Sciatic nerve (tissue), 2 donors: ENCODE results near the gene COMMD1. TPM values are rescaled to one million over a fixed set of nuclear protein-coding genes. Genes with fewer than 3 reads are reported as not detected.

Experiments used
- ATAC-seq: fragments of 200-7000 bp; cut with Tn5 transposase; one replicate; pipeline ENCODE4 v1.9.1; 2020; ENCODE audit warnings: mild to moderate bottlenecking, moderate library complexity
- DNase-seq: peaks from one replicate; pipeline ENCODE4 v3.0.0-alpha.2; 2020; ENCODE audit warnings: low spot score
- intact Hi-C: fragments of 100-400 bp; cut with DNase I; formaldehyde crosslinking; loops from one replicate; pipeline ENCODE4 v1.14.2; 2022
- total RNA-seq: library from RNA; stranded (reverse); fragmentation: NEBNext Ultra II Directional; extraction: Animal tissue kit (Norgen Biotek cat#: 25700); gene quantifications from one replicate; pipeline ENCODE4 v1.2.1, GENCODE V29; 2021
- donor health status: DM: no; HTN: no; CAD: no.
- donor health status: DM: no; HTN: no; CAD: no.

Gene COMMD1
- total RNA-seq, 1 donor from 2014 or later: 30.1 TPM

GRCh38 chr2:61959381-61960293, 54.2 kb downstream of the COMMD1 start:
- ATAC-seq (no peak), DNase-seq (no peak)
- intact Hi-C loops: no loop called here

- DNase-seq: no peak
- no peak for ATAC-seq
- intact Hi-C loops: no loop called here
These were observed 55.9 kb downstream of the COMMD1 start for GRCh38 chr2:61961231-61961901.

- intact Hi-C loops: no loop called here
- ATAC-seq: peak; percentile 42
- DNase-seq: no peak
These were observed 56.9 kb downstream of the COMMD1 start for GRCh38 chr2:61962095-61962984.

GRCh38 chr2:61966087-61966727, 60.7 kb downstream of the COMMD1 start:
- no peak for ATAC-seq

GRCh38 chr2:61967262-61967661, 61.8 kb downstream of the COMMD1 start:
- no peak for DNase-seq
- ATAC-seq: no peak
- intact Hi-C loops: no loop called here

More at GRCh38 chr2:61966087-61966727, 60.7 kb downstream of the COMMD1 start:
- intact Hi-C loops: no loop called here
- DNase-seq: no peak

- DNase-seq: no peak
- intact Hi-C loops: no loop called here
- no peak for ATAC-seq
These were observed 63.9 kb downstream of the COMMD1 start for GRCh38 chr2:61969376-61969775.

- ATAC-seq: no peak
- intact Hi-C loops: no loop called here
- DNase-seq: no peak
These were observed 65.5 kb downstream of the COMMD1 start for GRCh38 chr2:61970807-61971556.

GRCh38 chr2:61978522-61978921, 73.0 kb downstream of the COMMD1 start:
- intact Hi-C loops: no loop called here
- ATAC-seq: peak; percentile 62
- DNase-seq: no peak

GRCh38 chr2:61980758-61981157, 75.3 kb downstream of the COMMD1 start:
- intact Hi-C loops: no loop called here
- ATAC-seq (no peak), DNase-seq (no peak)

- intact Hi-C loops: no loop called here
- DNase-seq (no peak), ATAC-seq (no peak)
These were observed 79.2 kb downstream of the COMMD1 start for GRCh38 chr2:61984682-61985081.

- ATAC-seq: no peak
- no peak for DNase-seq
- intact Hi-C loops: no loop called here
These were observed 83.2 kb downstream of the COMMD1 start for GRCh38 chr2:61988462-61989366.

GRCh38 chr2:61993422-61994024, 88.0 kb downstream of the COMMD1 start:
- intact Hi-C loops: no loop called here
- no peak for DNase-seq
- ATAC-seq: peak; percentile 83

GRCh38 chr2:61994531-61994930, 89.1 kb downstream of the COMMD1 start:
- intact Hi-C loops: no loop called here
- no peak for ATAC-seq
- no peak for DNase-seq

GRCh38 chr2:61995065-61995464, 89.6 kb downstream of the COMMD1 start:
- intact Hi-C loops: no loop called here
- DNase-seq (no peak), ATAC-seq (no peak)

GRCh38 chr2:61995515-61995914, 90.0 kb downstream of the COMMD1 start:
- DNase-seq (no peak), ATAC-seq (no peak)
- intact Hi-C loops: no loop called here

- no peak for DNase-seq
- intact Hi-C loops: no loop called here
- no peak for ATAC-seq
These were observed 93.0 kb downstream of the COMMD1 start for GRCh38 chr2:61998426-61998825.

- ATAC-seq: no peak
- intact Hi-C loops: no loop called here
- no peak for DNase-seq
These were observed 95.1 kb downstream of the COMMD1 start for GRCh38 chr2:62000538-62000937.
